ENCODE results near the gene PARPBP.
"Not testable (repeated sequence)": the region's sequence is repeated elsewhere in the genome, so short reads cannot be mapped to it uniquely, and the experiment has no call there.

GRCh38 chr12:102240859-102241258, 120.9 kb downstream of the PARPBP start:
- not testable (repeated sequence) for TF ChIP-seq CTCF (IDR thresholded peaks at IDR 0.05); POLR2AphosphoS5 (IDR thresholded peaks at IDR 0.05; ENCODE audit: low read depth, low read length); SIN3A (IDR thresholded peaks at IDR 0.05; ENCODE audit: borderline replicate concordance, insufficient read depth, low read depth, low read length); REST (IDR thresholded peaks at IDR 0.05; ENCODE audit: insufficient read depth in 1 of 2, low read depth in 2 of 2, low read length in 1 of 2)

All from Panc1 (cell line).